Pancreas (tissue), 10 donors: ENCODE results near the gene TBC1D5. TPM values are rescaled to one million over a fixed set of nuclear protein-coding genes. Genes with fewer than 3 reads are reported as not detected.

Source experiments
- ATAC-seq, 4 donors: fragments of 200-7000 bp; cut with Tn5 transposase; one replicate each; pipeline versions ENCODE4 v1.8.0 to v1.9.1; 2020; ENCODE audit warnings: mild to moderate bottlenecking in 4 of 4, moderate library complexity in 4 of 4
- DNase-seq, 6 donors: peaks; one replicate each; pipeline ENCODE4 v3.0.0-alpha.2; 2020
- FAIRE-seq: peaks from 2 replicates; lab custom pipeline; 2012; peaks lifted over from hg19 to GRCh38; lab: Jason Lieb, UNC
- H3K27ac ChIP-seq, 4 donors: fragments of 200-600 bp; sonication (generic); 1 replicate in 3 of 4; 2 replicates in 1 of 4; pipeline versions ENCODE4 v1.5.0 to v1.8.0; 2020
- H3K27me3 ChIP-seq, 4 donors: fragments of 200-600 bp; one replicate each; pipeline ENCODE4 v1.8.0; 2021
- H3K36me3 ChIP-seq, 3 donors: fragments of 200-600 bp; sonication (generic) in 1 of 3; one replicate each; pipeline versions ENCODE4 v1.5.0 to v1.8.0; 2020 to 2021
- H3K4me1 ChIP-seq, 3 donors: fragments of 200-600 bp; one replicate each; pipeline ENCODE4 v1.8.0; 2021
- H3K4me3 ChIP-seq, 4 donors: fragments of 200-600 bp; sonication (generic) in 2 of 4; one replicate each; pipeline versions ENCODE4 v1.5.0 to v1.8.0; 2020 to 2021
- H3K9me3 ChIP-seq, 4 donors: fragments of 200-600 bp; one replicate each; pipeline ENCODE4 v1.8.0; 2021
- CTCF ChIP-seq, 4 donors: fragments of 200-600 bp; sonication (generic) in 3 of 4; IDR thresholded peaks; one replicate each; pipeline versions ENCODE4 v1.5.0 to v1.8.0; 2021; ENCODE audit warnings: antibody characterized with exemption in 4 of 4
- WGBS, 2 donors: extraction: QIAGEN DNeasy Blood & Tissue Kit; methylation state at CpG; one replicate each; pipeline ENCODE4 v1.1.7; 2013; 5-methylcytosine and 5-hydroxymethylcytosine counted together
- intact Hi-C, 3 donors: fragments of 100-400 bp; cut with DNase I; formaldehyde crosslinking; loops; one replicate each; pipeline versions ENCODE4 v1.11.1 to v1.14.2; 2022
- polyA plus RNA-seq, 2 donors: library from polyadenylated mRNA; stranded (reverse); fragments of 200-250 nt; gene quantifications; one replicate each; pipeline ENCODE4 v1.2.3, GENCODE V29; 2013
- total RNA-seq, 6 donors: library from RNA; stranded (reverse); fragmentation: NEBNext Ultra II Directional in 4 of 6; extraction: Animal tissue kit (Norgen Biotek cat#: 25700) in 4 of 6; gene quantifications; one replicate each; pipeline versions ENCODE4 v1.2.1 to v1.2.4, GENCODE V29; 2021 to 2023
- donor health status: healthy with polysubstance abuse.
- donor health status: DM: no; HTN: no; CAD: no; lungs with moderate emphysema.
- donor health status: DM: no; HTN: no; CAD: no.
- donor health status: control.
- donor health status: control.
- donor health status: Bipolar disorder and iron deficiency.
- donor health status: DM: yes; HTN: yes; CAD: no.
- donor health status: DM: no; HTN: no; CAD: no.
- donor health status: DM: no; HTN: no; CAD: no.
- donor health status: DM: yes; HTN: yes; CAD: no.

TBC1D5 gene
- total and polyA plus RNA-seq, 8 donors = 6.5 to 39.2 (median 19.9) TPM

GRCh38 chr3:17411157-17411877 lies 331.1 kb downstream of the TBC1D5 start:
- FAIRE-seq (no peak), ATAC-seq (no peak), DNase-seq (no peak)
- no peaks in the 10 kb centered on the region for H3K9me3 ChIP-seq
- no peaks in the 10 kb centered on the region for H3K36me3 ChIP-seq
- intact Hi-C loops = loop anchor here in 2 of 3 donors (10.0 kb wide), 2 partner anchors 147 to 807 kb away; partner anchors contain the start of gene DAZL (in 1 of the 2)
- no peaks in the 10 kb centered on the region for H3K4me1 ChIP-seq
- WGBS, 2 donors = 90 to 91% methylated on average over 3 of the region's 3 CpGs
- TF ChIP-seq CTCF (IDR thresholded peaks at IDR 0.05) = no peak
- no peak overlapping the region for H3K4me3 ChIP-seq
- no peaks in the 10 kb centered on the region for H3K27me3 ChIP-seq
- no peak overlapping the region for H3K27ac ChIP-seq

- no peaks in the 10 kb centered on the region for H3K4me1 ChIP-seq
- H3K4me3 ChIP-seq = no peak overlapping the region
- no peak for ATAC-seq
- H3K27me3 ChIP-seq = no peaks in the 10 kb centered on the region
- intact Hi-C loops = loop anchor here in 1 of 3 donors (10.0 kb wide), 1 partner anchor 153 kb away; no protein-coding TSS in a partner anchor
- FAIRE-seq = no peak
- DNase-seq = no peak
- TF ChIP-seq CTCF (IDR thresholded peaks at IDR 0.05) = no peak
- H3K9me3 ChIP-seq = no peaks in the 10 kb centered on the region
- peaks cover 0 to 7% (median 0%) of the 10 kb centered on the region in 3 donors for H3K36me3 ChIP-seq
- 91 to 95% methylated on average over 2 of the region's 2 CpGs for WGBS, 2 donors
- H3K27ac ChIP-seq = no peak overlapping the region
Observed at GRCh38 chr3:17407576-17407975, 334.9 kb downstream of the TBC1D5 start.

GRCh38 chr3:17404548-17404947 lies 337.9 kb downstream of the TBC1D5 start:
- ATAC-seq (no peak), FAIRE-seq (no peak), DNase-seq (no peak)
- intact Hi-C loops = loop anchor here in 1 of 3 donors (10.0 kb wide), 1 partner anchor 150 kb away; no protein-coding TSS in a partner anchor
- Histone ChIP-seq H3K4me1 (no peaks in the 10 kb centered on the region), H3K4me3 (no peak overlapping the region), H3K36me3 (peaks cover 0 to 7% (median 0%) of the 10 kb centered on the region in 3 donors), H3K27ac (no peak overlapping the region), H3K9me3 (no peaks in the 10 kb centered on the region), H3K27me3 (no peaks in the 10 kb centered on the region)
- TF ChIP-seq CTCF (IDR thresholded peaks at IDR 0.05) = no peak
- WGBS, 2 donors = 77 to 84% methylated on average over 2 of the region's 2 CpGs

- ATAC-seq (no peak), FAIRE-seq (no peak), DNase-seq (no peak)
- no peak for TF ChIP-seq CTCF (IDR thresholded peaks at IDR 0.05)
- H3K36me3 ChIP-seq = peaks cover 0 to 7% (median 0%) of the 10 kb centered on the region in 3 donors
- no peaks in the 10 kb centered on the region for H3K4me1 ChIP-seq
- no peaks in the 10 kb centered on the region for H3K27me3 ChIP-seq
- no peaks in the 10 kb centered on the region for H3K9me3 ChIP-seq
- intact Hi-C loops = loop anchor here in 1 of 3 donors (10.0 kb wide), 1 partner anchor 148 kb away; no protein-coding TSS in a partner anchor
- no peak overlapping the region for H3K4me3 ChIP-seq
- no peak overlapping the region for H3K27ac ChIP-seq
- WGBS, 2 donors = 93% methylated on average over 3 of the region's 3 CpGs
Observed at GRCh38 chr3:17402442-17402841, 340.0 kb downstream of the TBC1D5 start.

- H3K4me1 ChIP-seq = no peaks in the 10 kb centered on the region
- WGBS, 2 donors = 97% methylated on average over 1 of the region's 1 CpG
- ATAC-seq (peak in 1 of 4 donors; percentile 64), FAIRE-seq (no peak), DNase-seq (no peak)
- no peak for TF ChIP-seq CTCF (IDR thresholded peaks at IDR 0.05)
- H3K36me3 ChIP-seq = peaks cover 0 to 7% (median 0%) of the 10 kb centered on the region in 3 donors
- no peaks in the 10 kb centered on the region for H3K9me3 ChIP-seq
- intact Hi-C loops = loop anchor here in 1 of 3 donors (10.0 kb wide), 1 partner anchor 147 kb away; no protein-coding TSS in a partner anchor
- H3K4me3 ChIP-seq = no peak overlapping the region
- no peaks in the 10 kb centered on the region for H3K27me3 ChIP-seq
- no peak overlapping the region for H3K27ac ChIP-seq
Observed at GRCh38 chr3:17401912-17402311, 340.5 kb downstream of the TBC1D5 start.
